Esophagus muscularis mucosa (tissue), 4 donors: ENCODE results near the gene DCAF4. TPM values are rescaled to one million over a fixed set of nuclear protein-coding genes. Genes with fewer than 3 reads are reported as not detected.

Source experiments
- DNase-seq: peaks from one replicate; pipeline ENCODE4 v3.0.0-alpha.2; 2017; ENCODE audit errors: extremely low spot score
- H3K27ac ChIP-seq, 4 donors: fragments of 200-600 bp; sonication (generic); replicated peaks in 1 of 4; 1 replicate in 3 of 4; 2 replicates in 1 of 4; pipeline ENCODE4 v1.5.1; 2016 to 2019; ENCODE audit warnings: mild to moderate bottlenecking in 1 of 4
- H3K27me3 ChIP-seq, 4 donors: fragments of 200-600 bp; sonication (generic); one replicate each; pipeline versions ENCODE4 v1.5.1 to v1.6.0; 2016 to 2019
- H3K36me3 ChIP-seq, 4 donors: fragments of 200-600 bp; sonication (generic); one replicate each; pipeline ENCODE4 v1.5.1; 2016 to 2019
- H3K4me1 ChIP-seq, 4 donors: fragments of 200-600 bp; sonication (generic); one replicate each; pipeline ENCODE4 v1.5.1; 2016 to 2019
- H3K4me3 ChIP-seq, 4 donors: fragments of 200-600 bp; sonication (generic); 1 replicate in 2 of 4; 2 replicates in 2 of 4; pipeline ENCODE4 v1.5.1; 2016 to 2019; ENCODE audit warnings: mild to moderate bottlenecking in 4 of 4, moderate library complexity in 1 of 4
- H3K9me3 ChIP-seq, 4 donors: fragments of 200-600 bp; sonication (generic); 1 replicate in 3 of 4; 2 replicates in 1 of 4; pipeline ENCODE4 v1.5.1; 2016 to 2019
- EP300 ChIP-seq: sonication (generic); formaldehyde crosslinking; IDR thresholded peaks from one replicate; pipeline ENCODE4 v1.6.1; 2017; ENCODE audit warnings: antibody characterized with exemption
- POLR2A ChIP-seq: fragments of 450-650 bp; IDR thresholded peaks from one replicate; pipeline ENCODE4 v1.6.1; 2017; ENCODE audit warnings: antibody characterized with exemption, moderate library complexity, mild to moderate bottlenecking, low read depth
- POLR2AphosphoS5 ChIP-seq, 2 donors: sonication (generic); formaldehyde crosslinking; IDR thresholded peaks; one replicate each; pipeline ENCODE4 v1.6.1; 2017; ENCODE audit warnings: antibody characterized with exemption in 2 of 2
- WGBS: methylation state at CpG from one replicate; pipeline ENCODE4 v1.1.5; 2018; 5-methylcytosine and 5-hydroxymethylcytosine counted together
- intact Hi-C: fragments of 100-400 bp; cut with DNase I; formaldehyde crosslinking; loops from one replicate; pipeline ENCODE4 v1.15.1; 2023
- total RNA-seq, 4 donors: library from RNA; depleted of rRNA; stranded (reverse); fragments of >200 nt; gene quantifications; one replicate each; pipeline versions ENCODE4 v1.1.0 to v1.2.1, GENCODE V29; 2016
- TF ChIP-seq, protein P1 (sequence below), 3 experiments: fragments of 200-600 bp in 2 of 3; fragments of 450-650 bp in 1 of 3; sonication (generic) in 2 of 3; IDR thresholded peaks; one replicate each; pipeline ENCODE4 v1.5.1; 2017 to 2019; ENCODE audit warnings: antibody characterized with exemption in 3 of 3, mild to moderate bottlenecking in 2 of 3, moderate library complexity in 1 of 3

DCAF4 gene
- total RNA-seq, 4 donors from 2014 or later: 10.9 to 18.7 (median 14.7) TPM

DNA sequence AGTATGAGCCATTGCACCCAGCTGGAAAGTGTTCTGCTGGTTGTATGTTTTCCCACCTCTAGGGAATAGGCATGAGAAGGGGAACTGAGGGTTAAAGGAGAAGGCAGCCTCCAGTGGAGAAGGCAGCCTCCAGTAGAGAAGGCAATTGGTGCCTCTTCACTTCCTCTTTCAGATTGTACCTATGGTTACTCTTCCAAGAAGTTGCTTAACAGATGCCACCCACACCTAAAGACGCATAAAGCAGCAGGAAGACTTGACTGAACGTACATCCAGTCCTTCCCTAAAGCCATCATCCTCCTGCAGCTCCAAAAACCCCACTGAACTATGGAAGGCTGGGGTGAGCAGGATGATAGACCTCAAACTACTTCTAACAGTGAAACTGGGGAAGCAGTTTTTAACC is 45.4 kb upstream of the DCAF4 start:
- H3K27ac ChIP-seq: no peak overlapping the region
- intact Hi-C loops: no loop called here
- DNase-seq: no peak
- TF ChIP-seq POLR2A: no peak
- no peak for TF ChIP-seq POLR2AphosphoS5 (IDR thresholded peaks at IDR 0.05)
- TF ChIP-seq, protein P1, sequence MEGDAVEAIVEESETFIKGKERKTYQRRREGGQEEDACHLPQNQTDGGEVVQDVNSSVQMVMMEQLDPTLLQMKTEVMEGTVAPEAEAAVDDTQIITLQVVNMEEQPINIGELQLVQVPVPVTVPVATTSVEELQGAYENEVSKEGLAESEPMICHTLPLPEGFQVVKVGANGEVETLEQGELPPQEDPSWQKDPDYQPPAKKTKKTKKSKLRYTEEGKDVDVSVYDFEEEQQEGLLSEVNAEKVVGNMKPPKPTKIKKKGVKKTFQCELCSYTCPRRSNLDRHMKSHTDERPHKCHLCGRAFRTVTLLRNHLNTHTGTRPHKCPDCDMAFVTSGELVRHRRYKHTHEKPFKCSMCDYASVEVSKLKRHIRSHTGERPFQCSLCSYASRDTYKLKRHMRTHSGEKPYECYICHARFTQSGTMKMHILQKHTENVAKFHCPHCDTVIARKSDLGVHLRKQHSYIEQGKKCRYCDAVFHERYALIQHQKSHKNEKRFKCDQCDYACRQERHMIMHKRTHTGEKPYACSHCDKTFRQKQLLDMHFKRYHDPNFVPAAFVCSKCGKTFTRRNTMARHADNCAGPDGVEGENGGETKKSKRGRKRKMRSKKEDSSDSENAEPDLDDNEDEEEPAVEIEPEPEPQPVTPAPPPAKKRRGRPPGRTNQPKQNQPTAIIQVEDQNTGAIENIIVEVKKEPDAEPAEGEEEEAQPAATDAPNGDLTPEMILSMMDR (IDR thresholded peaks at IDR 0.05): no peak
- no peak for TF ChIP-seq EP300
- H3K9me3 ChIP-seq: no peaks in the 10 kb centered on the region
- H3K4me3 ChIP-seq: no peak overlapping the region
- no peaks in the 10 kb centered on the region for H3K27me3 ChIP-seq
- H3K36me3 ChIP-seq: no peaks in the 10 kb centered on the region
- H3K4me1 ChIP-seq: peaks cover 0 to 14% (median 0%) of the 10 kb centered on the region in 4 donors
- WGBS: 63% methylated on average over 2 of the region's 2 CpGs

DNA sequence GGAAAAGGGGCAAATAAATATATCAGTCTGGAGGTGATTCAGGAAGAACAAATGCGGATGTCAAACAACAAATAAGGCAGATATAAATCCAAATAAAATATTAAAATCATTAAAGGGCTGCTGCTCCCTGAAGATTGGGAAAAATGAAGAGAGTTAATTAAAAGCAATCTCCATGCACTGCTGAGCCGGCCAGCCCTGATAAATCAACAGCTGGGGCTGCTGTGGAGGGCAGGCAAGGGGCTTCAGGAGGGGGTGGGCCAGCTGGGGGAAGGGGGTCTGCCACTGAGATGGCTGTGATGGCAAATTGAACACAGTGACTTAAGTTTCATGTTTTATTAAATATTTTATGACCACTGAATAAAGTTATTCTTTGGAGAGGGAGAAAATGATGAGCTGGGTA is 44.7 kb upstream of the DCAF4 start:
- Histone ChIP-seq H3K9me3 (no peaks in the 10 kb centered on the region), H3K4me1 (peaks cover 0 to 13% (median 0%) of the 10 kb centered on the region in 4 donors), H3K27ac (no peak overlapping the region), H3K36me3 (no peaks in the 10 kb centered on the region), H3K4me3 (no peak overlapping the region), H3K27me3 (no peaks in the 10 kb centered on the region)
- TF ChIP-seq POLR2A: no peak
- no peak for TF ChIP-seq EP300
- TF ChIP-seq, protein P1 (IDR thresholded peaks at IDR 0.05): no peak
- no peak for TF ChIP-seq POLR2AphosphoS5 (IDR thresholded peaks at IDR 0.05)
- intact Hi-C loops: no loop called here
- DNase-seq: no peak
- 76% methylated on average over 2 of the region's 2 CpGs for WGBS

DNA sequence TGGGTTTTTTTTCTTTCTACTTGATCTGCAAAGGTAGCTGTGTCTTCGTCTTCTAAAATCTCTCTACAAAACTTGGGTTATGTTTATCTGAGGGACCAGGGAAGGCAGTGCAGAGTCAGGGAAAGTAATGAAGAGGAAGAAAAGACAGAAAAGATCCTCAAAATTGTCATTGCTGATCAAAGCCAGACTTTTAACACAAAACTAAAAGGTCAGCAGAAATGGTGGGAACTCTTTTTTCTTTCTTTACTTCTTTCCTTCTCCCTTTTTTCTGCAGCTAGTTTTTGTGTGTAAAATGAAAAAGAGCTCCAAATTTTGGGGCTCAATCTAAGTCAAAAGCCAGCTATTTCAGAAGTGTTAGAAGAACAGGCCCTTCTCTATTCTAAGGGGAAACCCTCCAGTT is 44.2 kb upstream of the DCAF4 start:
- Histone ChIP-seq H3K4me3 (no peak overlapping the region), H3K9me3 (no peaks in the 10 kb centered on the region), H3K36me3 (no peaks in the 10 kb centered on the region), H3K27me3 (no peaks in the 10 kb centered on the region), H3K4me1 (peaks cover 0 to 8% (median 0%) of the 10 kb centered on the region in 4 donors), H3K27ac (no peak overlapping the region)
- TF ChIP-seq, protein P1 (IDR thresholded peaks at IDR 0.05): no peak
- TF ChIP-seq POLR2AphosphoS5 (IDR thresholded peaks at IDR 0.05): no peak
- TF ChIP-seq EP300: no peak
- no peak for TF ChIP-seq POLR2A
- no peak for DNase-seq
- 81% methylated on average over 1 of the region's 1 CpG for WGBS
- intact Hi-C loops: no loop called here

DNA sequence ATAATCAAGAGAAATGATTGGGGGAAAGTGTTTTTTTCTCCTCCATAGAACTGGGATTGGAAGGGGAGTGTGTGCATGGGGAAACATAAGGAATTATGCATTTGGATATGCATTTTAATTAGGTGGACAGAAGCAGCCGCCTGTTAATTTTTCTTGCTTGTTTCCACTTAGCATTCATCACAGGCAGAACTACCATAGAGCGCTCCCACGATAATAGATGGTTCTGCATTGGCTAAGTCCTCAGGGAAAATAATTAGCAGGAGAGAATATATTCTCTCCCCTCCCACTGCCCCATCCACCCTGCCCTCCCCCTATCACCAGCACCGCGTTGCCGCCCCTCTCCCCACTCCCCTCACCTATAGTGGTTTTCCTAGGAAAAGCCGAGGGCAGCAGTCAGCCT is 43.8 kb upstream of the DCAF4 start:
- TF ChIP-seq POLR2A: no peak
- no peak for TF ChIP-seq POLR2AphosphoS5 (IDR thresholded peaks at IDR 0.05)
- no peak for TF ChIP-seq EP300
- TF ChIP-seq, protein P1 (IDR thresholded peaks at IDR 0.05): no peak
- no peak overlapping the region for H3K27ac ChIP-seq
- intact Hi-C loops: no loop called here
- no peaks in the 10 kb centered on the region for H3K27me3 ChIP-seq
- no peak for DNase-seq
- peaks cover 0 to 6% (median 0%) of the 10 kb centered on the region in 4 donors for H3K4me1 ChIP-seq
- no peaks in the 10 kb centered on the region for H3K36me3 ChIP-seq
- 71% methylated on average over 7 of the region's 7 CpGs for WGBS
- H3K4me3 ChIP-seq: no peak overlapping the region
- H3K9me3 ChIP-seq: no peaks in the 10 kb centered on the region

DNA sequence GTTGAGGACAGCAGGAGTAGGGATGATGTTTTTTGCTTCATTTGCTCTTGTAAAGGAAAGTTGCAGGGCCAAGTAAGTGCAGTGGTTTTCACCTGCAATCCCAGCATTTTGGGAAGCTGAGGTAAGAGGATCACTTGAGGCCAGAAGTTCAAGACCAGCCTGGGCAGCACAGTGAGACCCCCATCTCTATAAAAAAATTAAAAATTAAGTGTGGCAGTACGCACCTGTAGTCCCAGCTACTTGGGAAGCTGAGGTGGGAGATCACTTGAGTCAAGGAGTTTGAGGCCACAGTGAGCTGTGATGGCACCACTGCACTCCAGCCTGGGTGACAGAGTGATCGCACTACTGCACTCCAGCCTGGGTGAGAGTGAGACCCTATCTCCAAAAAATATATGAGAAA is 43.2 kb upstream of the DCAF4 start:
- TF ChIP-seq POLR2A (no peak), EP300 (no peak), POLR2AphosphoS5 (IDR thresholded peaks at IDR 0.05) (no peak)
- TF ChIP-seq, protein P1 (IDR thresholded peaks at IDR 0.05): no peak
- Histone ChIP-seq H3K36me3 (no peaks in the 10 kb centered on the region), H3K9me3 (no peaks in the 10 kb centered on the region), H3K27ac (no peak overlapping the region), H3K4me3 (no peak overlapping the region), H3K27me3 (no peaks in the 10 kb centered on the region), H3K4me1 (peaks cover 0 to 3% (median 0%) of the 10 kb centered on the region in 4 donors)
- WGBS: 88% methylated on average over 2 of the region's 2 CpGs
- intact Hi-C loops: no loop called here
- DNase-seq: no peak
